K562 (cell line): ENCODE data around the gene MAP2. TPM values are rescaled to one million over a fixed set of nuclear protein-coding genes. Genes with fewer than 3 reads are reported as not detected.

Experiments used
- ATAC-seq: fragments of 200-7000 bp; cut with Tn5 transposase; 3 replicates; pipeline ENCODE4 v1.9.1; 2020; ENCODE audit warnings: moderate library complexity
- BruUV-seq: library from RNA; stranded (reverse); fragments of 400-500 nt; replicated peaks from 2 replicates; lab custom pipeline; 2021; lab: Mats Ljungman, UMichigan
- CTCF ChIA-PET: fragments of 300-600 bp; formaldehyde crosslinking; extraction: SDS; loops from one replicate; lab custom pipeline; 2021; ENCODE audit warnings: low intra/inter-chr PET ratio; lab: Yijun Ruan, JAX
- POLR2A ChIA-PET: fragments of 300-600, 350-650 bp; sonication (Branson Sonifier 250); formaldehyde crosslinking; extraction: SDS; loops from one replicate; lab custom pipeline; 2021; ENCODE audit warnings: antibody characterized with exemption, inconsistent platforms; lab: Yijun Ruan, JAX
- DNase-seq, 4 experiments: peaks; one replicate each; pipeline versions ENCODE4 v3.0.0 to v3.0.0-alpha.2; 2011 to 2018; ENCODE audit warnings: low spot score in 3 of 4, mixed read lengths in 3 of 4; ENCODE audit errors: extremely low read depth in 1 of 4
- FAIRE-seq: peaks from 2 replicates; lab custom pipeline; 2011; peaks lifted over from hg19 to GRCh38; lab: Jason Lieb, UNC
- H2AFZ ChIP-seq: 2 replicates; pipeline ENCODE4 v1.6.0; 2011; ENCODE audit warnings: low read depth, low read length, control low read depth, inconsistent platforms
- H3K27ac ChIP-seq: fragments of 200-600 bp; 3 replicates; pipeline ENCODE4 v1.8.0; 2011; ENCODE audit warnings: low read depth, mild to moderate bottlenecking, control low read depth, inconsistent platforms, low read length, moderate library complexity, mixed read lengths; ENCODE audit errors: extremely low read depth
- H3K27me3 ChIP-seq, 2 experiments: fragments of 300-600 bp in 1 of 2; 2 replicates in 1 of 2; 3 replicates in 1 of 2; pipeline versions ENCODE4 v1.6.0 to v1.8.0; 2011; ENCODE audit warnings: inconsistent platforms in 2 of 2, low read length in 2 of 2, mild to moderate bottlenecking in 1 of 2, mixed read lengths in 1 of 2, moderate library complexity in 1 of 2; ENCODE audit not compliant: control insufficient read depth in 2 of 2, insufficient read depth in 2 of 2
- H3K36me3 ChIP-seq: fragments of 300-600 bp; 3 replicates; pipeline ENCODE4 v1.8.0; 2011; ENCODE audit warnings: mild to moderate bottlenecking, low read length, inconsistent platforms; ENCODE audit not compliant: control insufficient read depth, insufficient read depth
- H3K4me1 ChIP-seq, 2 experiments: fragments of 200-600 bp in 1 of 2; replicated peaks in 1 of 2; 2 replicates in 1 of 2; 3 replicates in 1 of 2; pipeline versions ENCODE4 v1.5.1 to v1.8.0; 2011; ENCODE audit warnings: inconsistent platforms in 2 of 2, low read length in 2 of 2, mild to moderate bottlenecking in 1 of 2, mixed read lengths in 1 of 2, moderate library complexity in 1 of 2; ENCODE audit not compliant: control insufficient read depth in 2 of 2, insufficient read depth in 2 of 2
- H3K4me2 ChIP-seq: 2 replicates; pipeline ENCODE4 v1.6.1; 2011; ENCODE audit warnings: low read length, control low read depth, inconsistent platforms, mixed read lengths; ENCODE audit not compliant: insufficient read depth
- H3K4me3 ChIP-seq: fragments of 200-600 bp; sonication (generic), shearing (Covaris generic); 2 replicates; pipeline ENCODE4 v1.5.1; 2016; ENCODE audit warnings: control low read depth, inconsistent platforms
- H3K79me2 ChIP-seq: fragments of 200-600 bp; 3 replicates; pipeline ENCODE4 v1.8.0; 2011; ENCODE audit warnings: low read length, inconsistent platforms; ENCODE audit not compliant: control insufficient read depth, insufficient read depth
- H3K9ac ChIP-seq, 2 experiments: 2 replicates each; pipeline versions ENCODE4 v1.6.0 to v1.6.1; 2011; ENCODE audit warnings: low read depth in 2 of 2, low read length in 2 of 2, control low read depth in 1 of 2, inconsistent platforms in 1 of 2, mild to moderate bottlenecking in 1 of 2, mixed read lengths in 1 of 2; ENCODE audit not compliant: insufficient read depth in 1 of 2
- H3K9me1 ChIP-seq: one replicate; pipeline ENCODE4 v1.6.0; 2011; ENCODE audit warnings: inconsistent platforms, mild to moderate bottlenecking, low read length, moderate library complexity; ENCODE audit not compliant: control insufficient read depth, insufficient read depth
- H3K9me3 ChIP-seq: replicated peaks from 2 replicates; pipeline ENCODE4 v1.5.1; 2011; ENCODE audit warnings: low read depth, low read length, inconsistent platforms; ENCODE audit not compliant: control insufficient read depth, insufficient read depth
- H4K20me1 ChIP-seq: replicated peaks from 2 replicates; pipeline ENCODE4 v1.6.1; 2011; ENCODE audit warnings: low read length, inconsistent platforms, mixed read lengths; ENCODE audit not compliant: control insufficient read depth, insufficient read depth
- AFF4 ChIP-seq: sonication (generic); formaldehyde crosslinking; IDR thresholded peaks from 2 replicates; pipeline ENCODE4 v1.8.0; 2023; ENCODE audit warnings: mild to moderate bottlenecking, missing genetic modification reagents
- GTF2B ChIP-seq: IDR thresholded peaks from 2 replicates; pipeline ENCODE4 v1.6.1; 2011; ENCODE audit not compliant: insufficient read length; ENCODE audit errors: extremely low read depth
- MCM3 ChIP-seq: fragments of 450-650 bp; IDR thresholded peaks from 2 replicates; pipeline ENCODE4 v1.6.1; 2016
- MEIS2 ChIP-seq: fragments of 450-650 bp; IDR thresholded peaks from 2 replicates; pipeline ENCODE4 v1.6.1; 2014; ENCODE audit warnings: mild to moderate bottlenecking; ENCODE audit not compliant: partially characterized antibody
- RBFOX2 ChIP-seq: fragments of 200-400 bp; formaldehyde crosslinking; IDR thresholded peaks from 2 replicates; pipeline ENCODE4 v1.6.1; 2017; ENCODE audit warnings: low read depth, mild to moderate bottlenecking, low read length, moderate library complexity
- TBL1XR1 ChIP-seq, 2 experiments: IDR thresholded peaks; 2 replicates each; pipeline ENCODE4 v1.6.1; 2012; ENCODE audit warnings: improper control_type of control experiment in 2 of 2, low read length in 2 of 2, mild to moderate bottlenecking in 1 of 2
- ZNF263 ChIP-seq: sonication (generic); formaldehyde crosslinking; IDR thresholded peaks from 2 replicates; pipeline ENCODE4 v1.8.0; 2022; ENCODE audit warnings: mild to moderate bottlenecking, missing genetic modification reagents, borderline replicate concordance
- WGBS: fragments of 100-300 bp; shearing (Covaris generic); methylation state at CpG from one replicate; pipeline ENCODE4 v1.1.6; 2016; ENCODE audit warnings: low coverage, mixed read lengths; ENCODE audit not compliant: insufficient coverage; ENCODE audit errors: missing lambda C conversion rate; 5-methylcytosine and 5-hydroxymethylcytosine counted together
- in situ Hi-C: fragments of 300-500 bp; cut with MboI; formaldehyde crosslinking; loops from 4 replicates; pipeline ENCODE4 v1.15.0; 2018; ENCODE audit warnings: inconsistent platforms, mixed read lengths
- intact Hi-C: fragments of 100-400 bp; cut with micrococcal nuclease; formaldehyde crosslinking; loops from 2 replicates; pipeline ENCODE4 v1.14.2; 2022
- polyA plus RNA-seq, 8 experiments: library from polyadenylated mRNA; depleted of rRNA in 4 of 8; stranded (reverse) in 5 of 8; unstranded in 3 of 8; fragments of >200 nt; fragmentation: Nextera tagmentation in 2 of 8; fragmentation: Illumina TruSeq in 1 of 8; extraction: Ambion mirVana in 2 of 8; extraction: Trizol in 1 of 8; gene quantifications; 2 replicates each; pipeline versions ENCODE4 v1.2.1 to v1.2.3, GENCODE V29; 2011 to 2014; ENCODE audit warnings: inconsistent platforms in 1 of 8, missing spikeins in 1 of 8
- total RNA-seq, 7 experiments: library from RNA; depleted of rRNA in 6 of 7; stranded (reverse); fragments of >200 nt in 6 of 7; fragmentation: Illumina TruSeq in 2 of 7; extraction: Trizol in 2 of 7; gene quantifications; 2 replicates each; pipeline versions ENCODE4 v1.2.1 to v1.2.3, GENCODE V29; 2011 to 2021; ENCODE audit warnings: low replicate concordance in 1 of 7

MAP2 gene
- total and polyA plus RNA-seq, 9 of the 15 experiments (the other 6 are each of a cell fraction or from before 2014, with no cell fraction given): 0.13 TPM; not detected in 8

GRCh38 chr2:209762563-209762962, 338.7 kb downstream of the MAP2 start:
- BruUV-seq: no TSS peak
- Histone ChIP-seq H3K4me2 (no peak overlapping the region), H3K36me3 (no peaks in the 10 kb centered on the region), H3K4me1 (no peaks in the 10 kb centered on the region), H3K4me3 (no peak overlapping the region), H3K27ac (no peak overlapping the region), H3K79me2 (no peaks in the 10 kb centered on the region), H3K9me1 (no peaks in the 10 kb centered on the region), H3K9me3 (no peaks in the 10 kb centered on the region), H4K20me1 (no peaks in the 10 kb centered on the region), H2AFZ (no peak overlapping the region), H3K27me3 (no peaks in the 10 kb centered on the region), H3K9ac (no peak overlapping the region)
- TF ChIP-seq ZNF263 (CRISPR knock-in tag): no peak
- no peak for TF ChIP-seq MEIS2
- no peak for TF ChIP-seq RBFOX2
- ChIA-PET POLR2A (no interaction called here), CTCF (no interaction called here)
- DNase-seq: no peak
- ATAC-seq: no peak
- intact Hi-C loops (no loop called here), in situ Hi-C loops (no loop called here)
- no peak for FAIRE-seq

- no peak for TF ChIP-seq GTF2B
- no peak for TF ChIP-seq AFF4 (CRISPR knock-in tag)
- TF ChIP-seq MCM3: no peak
- no peak for TF ChIP-seq TBL1XR1 (IDR thresholded peaks at IDR 0.05; ENCODE audit: low read length in 2 of 2)
- Histone ChIP-seq H3K79me2 (no peaks in the 10 kb centered on the region), H3K27me3 (no peaks in the 10 kb centered on the region), H3K36me3 (no peaks in the 10 kb centered on the region), H2AFZ (no peak overlapping the region), H3K4me3 (no peak overlapping the region), H4K20me1 (no peaks in the 10 kb centered on the region), H3K9me1 (no peaks in the 10 kb centered on the region), H3K4me2 (no peak overlapping the region), H3K9me3 (no peaks in the 10 kb centered on the region), H3K4me1 (no peaks in the 10 kb centered on the region), H3K27ac (no peak overlapping the region), H3K9ac (no peak overlapping the region)
- ATAC-seq (no peak), FAIRE-seq (no peak), DNase-seq (no peak)
- CTCF ChIA-PET: no interaction called here
- POLR2A ChIA-PET: no interaction called here
- BruUV-seq: no TSS peak
- 0% methylated on average over 3 of the region's 3 CpGs for WGBS
- intact Hi-C loops (no loop called here), in situ Hi-C loops (no loop called here)
Observed at GRCh38 chr2:209763106-209763505, 339.3 kb downstream of the MAP2 start.
